HCT116 (cell line): ENCODE results near the gene CNPY2.

Experiments
- EZH2 ChIP-seq: fragments of 200-600 bp; sonication (generic); IDR thresholded peaks from 2 replicates; pipeline ENCODE4 v1.6.1; 2017; ENCODE audit warnings: antibody characterized with exemption, mixed run types
- FOSL1 ChIP-seq: IDR thresholded peaks from 2 replicates; pipeline ENCODE4 v1.6.1; 2012; ENCODE audit warnings: low read depth
- POLR2A ChIP-seq: IDR thresholded peaks from 2 replicates; pipeline ENCODE4 v1.7.0; 2011; ENCODE audit warnings: borderline replicate concordance; ENCODE audit not compliant: insufficient read depth, insufficient read length; ENCODE audit errors: extremely low read depth
- POLR2AphosphoS5 ChIP-seq: IDR thresholded peaks from 2 replicates; pipeline ENCODE4 v1.6.1; 2011; ENCODE audit warnings: mild to moderate bottlenecking, low read depth, low read length, moderate library complexity
- RAD21 ChIP-seq: IDR thresholded peaks from 2 replicates; pipeline ENCODE4 v1.6.1; 2012; ENCODE audit warnings: low read depth, mild to moderate bottlenecking
- SP1 ChIP-seq: IDR thresholded peaks from 2 replicates; pipeline ENCODE4 v1.6.1; 2012; ENCODE audit warnings: low read depth
- ZFX ChIP-seq: fragments of 450-650 bp; IDR thresholded peaks from 2 replicates; pipeline ENCODE4 v1.6.1; 2017
- TF ChIP-seq, protein P1 (sequence below), 3 experiments: fragments of 200-600 bp in 1 of 3; sonication (generic) in 1 of 3; IDR thresholded peaks in 2 of 3; conservative IDR thresholded peaks in 1 of 3; 2 replicates each; pipeline ENCODE4 v1.5.1; 2012 to 2017; ENCODE audit warnings: low read depth in 2 of 3, low read length in 2 of 3, antibody characterized with exemption in 1 of 3, borderline replicate concordance in 1 of 3, control low read depth in 1 of 3, mild to moderate bottlenecking in 1 of 3, mixed read lengths in 1 of 3, mixed run types in 1 of 3, moderate library complexity in 1 of 3; ENCODE audit not compliant: insufficient read depth in 1 of 3
- TF ChIP-seq, protein P2 (sequence below): IDR thresholded peaks from 2 replicates; pipeline ENCODE4 v1.6.1; 2012; ENCODE audit warnings: low read depth
- TF ChIP-seq, protein P3 (sequence below): IDR thresholded peaks from 2 replicates; pipeline ENCODE4 v1.6.1; 2012
- TF ChIP-seq, protein P4 (sequence below): IDR thresholded peaks from 2 replicates; pipeline ENCODE4 v1.6.1; 2012

DNA sequence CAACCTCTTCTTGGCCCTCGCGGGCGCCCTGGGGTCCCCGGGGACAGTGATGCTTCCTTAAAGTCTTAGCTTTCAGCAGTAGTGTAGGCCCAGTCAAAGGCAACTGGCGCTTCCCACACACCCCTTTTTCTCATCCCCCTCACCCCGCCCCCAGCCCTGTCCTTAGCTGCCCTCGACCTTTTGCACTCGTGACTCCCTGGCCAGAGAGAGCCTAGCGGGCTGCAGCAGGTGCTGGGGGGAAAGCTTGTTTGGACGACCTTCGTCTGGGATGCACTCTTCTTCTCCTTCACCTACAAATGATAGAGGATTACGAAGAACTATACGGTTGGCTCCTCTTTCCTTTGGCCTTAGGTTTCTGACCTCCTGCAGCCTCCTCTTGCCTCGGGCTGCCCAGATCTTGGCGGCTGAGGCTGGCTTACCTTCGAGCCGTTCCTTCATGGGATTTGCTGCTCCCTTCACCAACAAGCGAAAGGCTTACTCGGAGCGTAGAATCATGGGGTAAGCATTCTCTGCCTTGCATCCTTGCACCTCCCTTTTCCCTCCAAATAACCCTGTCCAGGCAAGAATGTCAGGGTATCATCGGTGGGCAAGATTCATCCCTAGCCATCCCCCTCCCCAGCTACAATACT lies 48.2 kb downstream of the CNPY2 start:
- no peak for TF ChIP-seq POLR2AphosphoS5
- no peak for TF ChIP-seq POLR2A
- TF ChIP-seq, protein P1, sequence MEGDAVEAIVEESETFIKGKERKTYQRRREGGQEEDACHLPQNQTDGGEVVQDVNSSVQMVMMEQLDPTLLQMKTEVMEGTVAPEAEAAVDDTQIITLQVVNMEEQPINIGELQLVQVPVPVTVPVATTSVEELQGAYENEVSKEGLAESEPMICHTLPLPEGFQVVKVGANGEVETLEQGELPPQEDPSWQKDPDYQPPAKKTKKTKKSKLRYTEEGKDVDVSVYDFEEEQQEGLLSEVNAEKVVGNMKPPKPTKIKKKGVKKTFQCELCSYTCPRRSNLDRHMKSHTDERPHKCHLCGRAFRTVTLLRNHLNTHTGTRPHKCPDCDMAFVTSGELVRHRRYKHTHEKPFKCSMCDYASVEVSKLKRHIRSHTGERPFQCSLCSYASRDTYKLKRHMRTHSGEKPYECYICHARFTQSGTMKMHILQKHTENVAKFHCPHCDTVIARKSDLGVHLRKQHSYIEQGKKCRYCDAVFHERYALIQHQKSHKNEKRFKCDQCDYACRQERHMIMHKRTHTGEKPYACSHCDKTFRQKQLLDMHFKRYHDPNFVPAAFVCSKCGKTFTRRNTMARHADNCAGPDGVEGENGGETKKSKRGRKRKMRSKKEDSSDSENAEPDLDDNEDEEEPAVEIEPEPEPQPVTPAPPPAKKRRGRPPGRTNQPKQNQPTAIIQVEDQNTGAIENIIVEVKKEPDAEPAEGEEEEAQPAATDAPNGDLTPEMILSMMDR (IDR thresholded peaks at IDR 0.05 in 2 of 3, conservative IDR thresholded peaks at IDR 0.05 in 1 of 3; ENCODE audit: borderline replicate concordance in 1 of 3, insufficient read depth in 1 of 3, low read depth in 2 of 3, low read length in 2 of 3): no peak
- TF ChIP-seq, protein P2, sequence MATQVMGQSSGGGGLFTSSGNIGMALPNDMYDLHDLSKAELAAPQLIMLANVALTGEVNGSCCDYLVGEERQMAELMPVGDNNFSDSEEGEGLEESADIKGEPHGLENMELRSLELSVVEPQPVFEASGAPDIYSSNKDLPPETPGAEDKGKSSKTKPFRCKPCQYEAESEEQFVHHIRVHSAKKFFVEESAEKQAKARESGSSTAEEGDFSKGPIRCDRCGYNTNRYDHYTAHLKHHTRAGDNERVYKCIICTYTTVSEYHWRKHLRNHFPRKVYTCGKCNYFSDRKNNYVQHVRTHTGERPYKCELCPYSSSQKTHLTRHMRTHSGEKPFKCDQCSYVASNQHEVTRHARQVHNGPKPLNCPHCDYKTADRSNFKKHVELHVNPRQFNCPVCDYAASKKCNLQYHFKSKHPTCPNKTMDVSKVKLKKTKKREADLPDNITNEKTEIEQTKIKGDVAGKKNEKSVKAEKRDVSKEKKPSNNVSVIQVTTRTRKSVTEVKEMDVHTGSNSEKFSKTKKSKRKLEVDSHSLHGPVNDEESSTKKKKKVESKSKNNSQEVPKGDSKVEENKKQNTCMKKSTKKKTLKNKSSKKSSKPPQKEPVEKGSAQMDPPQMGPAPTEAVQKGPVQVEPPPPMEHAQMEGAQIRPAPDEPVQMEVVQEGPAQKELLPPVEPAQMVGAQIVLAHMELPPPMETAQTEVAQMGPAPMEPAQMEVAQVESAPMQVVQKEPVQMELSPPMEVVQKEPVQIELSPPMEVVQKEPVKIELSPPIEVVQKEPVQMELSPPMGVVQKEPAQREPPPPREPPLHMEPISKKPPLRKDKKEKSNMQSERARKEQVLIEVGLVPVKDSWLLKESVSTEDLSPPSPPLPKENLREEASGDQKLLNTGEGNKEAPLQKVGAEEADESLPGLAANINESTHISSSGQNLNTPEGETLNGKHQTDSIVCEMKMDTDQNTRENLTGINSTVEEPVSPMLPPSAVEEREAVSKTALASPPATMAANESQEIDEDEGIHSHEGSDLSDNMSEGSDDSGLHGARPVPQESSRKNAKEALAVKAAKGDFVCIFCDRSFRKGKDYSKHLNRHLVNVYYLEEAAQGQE: no peak
- TF ChIP-seq, protein P3, sequence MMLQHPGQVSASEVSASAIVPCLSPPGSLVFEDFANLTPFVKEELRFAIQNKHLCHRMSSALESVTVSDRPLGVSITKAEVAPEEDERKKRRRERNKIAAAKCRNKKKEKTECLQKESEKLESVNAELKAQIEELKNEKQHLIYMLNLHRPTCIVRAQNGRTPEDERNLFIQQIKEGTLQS: no peak
- no peak for TF ChIP-seq RAD21
- TF ChIP-seq EZH2: no peak
- no peak for TF ChIP-seq FOSL1
- no peak for TF ChIP-seq SP1
- TF ChIP-seq ZFX: no peak
- TF ChIP-seq, protein P4, sequence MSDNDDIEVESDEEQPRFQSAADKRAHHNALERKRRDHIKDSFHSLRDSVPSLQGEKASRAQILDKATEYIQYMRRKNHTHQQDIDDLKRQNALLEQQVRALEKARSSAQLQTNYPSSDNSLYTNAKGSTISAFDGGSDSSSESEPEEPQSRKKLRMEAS: no peak
